DND-41 (cell line): Measurements from ENCODE around the gene THSD7A.

Experiments
- EZH2 ChIP-seq: IDR thresholded peaks from 3 replicates; pipeline ENCODE4 v1.6.1; 2012; ENCODE audit warnings: borderline replicate concordance, low read depth, mild to moderate bottlenecking, moderate library complexity, low read length, inconsistent platforms; ENCODE audit not compliant: severe bottlenecking
- TF ChIP-seq, protein P1 (sequence below): IDR thresholded peaks from 2 replicates; pipeline ENCODE4 v1.5.1; 2012; ENCODE audit warnings: borderline replicate concordance, low read length, moderate library complexity, mild to moderate bottlenecking; ENCODE audit not compliant: poor library complexity, severe bottlenecking; ENCODE audit errors: extremely low read depth

DNA sequence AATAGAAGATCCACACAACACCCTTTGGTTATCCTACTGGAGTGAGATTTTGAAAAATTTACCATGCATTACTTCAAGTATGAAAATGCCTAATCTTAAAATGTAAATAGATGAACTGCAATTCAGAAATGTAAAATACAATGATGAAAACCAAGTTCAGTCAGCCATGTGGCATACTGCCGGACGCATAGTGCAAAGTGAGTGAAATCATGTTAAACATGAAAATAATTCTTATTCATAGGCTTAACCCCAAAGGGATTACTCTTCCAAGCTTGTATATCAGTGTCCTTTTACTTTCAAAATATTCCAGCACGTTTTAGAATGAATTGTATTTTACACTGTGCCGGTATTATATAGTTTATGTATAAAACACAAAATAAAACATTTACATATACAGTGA lies 99.8 kb downstream of the THSD7A start:
- TF ChIP-seq, protein P1, sequence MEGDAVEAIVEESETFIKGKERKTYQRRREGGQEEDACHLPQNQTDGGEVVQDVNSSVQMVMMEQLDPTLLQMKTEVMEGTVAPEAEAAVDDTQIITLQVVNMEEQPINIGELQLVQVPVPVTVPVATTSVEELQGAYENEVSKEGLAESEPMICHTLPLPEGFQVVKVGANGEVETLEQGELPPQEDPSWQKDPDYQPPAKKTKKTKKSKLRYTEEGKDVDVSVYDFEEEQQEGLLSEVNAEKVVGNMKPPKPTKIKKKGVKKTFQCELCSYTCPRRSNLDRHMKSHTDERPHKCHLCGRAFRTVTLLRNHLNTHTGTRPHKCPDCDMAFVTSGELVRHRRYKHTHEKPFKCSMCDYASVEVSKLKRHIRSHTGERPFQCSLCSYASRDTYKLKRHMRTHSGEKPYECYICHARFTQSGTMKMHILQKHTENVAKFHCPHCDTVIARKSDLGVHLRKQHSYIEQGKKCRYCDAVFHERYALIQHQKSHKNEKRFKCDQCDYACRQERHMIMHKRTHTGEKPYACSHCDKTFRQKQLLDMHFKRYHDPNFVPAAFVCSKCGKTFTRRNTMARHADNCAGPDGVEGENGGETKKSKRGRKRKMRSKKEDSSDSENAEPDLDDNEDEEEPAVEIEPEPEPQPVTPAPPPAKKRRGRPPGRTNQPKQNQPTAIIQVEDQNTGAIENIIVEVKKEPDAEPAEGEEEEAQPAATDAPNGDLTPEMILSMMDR: no peak
- TF ChIP-seq EZH2: no peak
